Adrenal gland (tissue), 12 donors: ENCODE measurements around the gene NIFK. TPM values are rescaled to one million over a fixed set of nuclear protein-coding genes. Genes with fewer than 3 reads are reported as not detected.

Experiments
- DNase-seq, 7 donors: peaks; one replicate each; pipeline ENCODE4 v3.0.0-alpha.2; 2019 to 2020
- H3K27ac ChIP-seq, 5 donors: fragments of 200-600 bp; sonication (generic) in 4 of 5; 1 replicate in 3 of 5; 2 replicates in 2 of 5; pipeline versions ENCODE4 v1.5.1 to v1.8.0; 2016 to 2020; ENCODE audit warnings: mild to moderate bottlenecking in 1 of 5
- H3K27me3 ChIP-seq: fragments of 200-600 bp; 2 replicates; pipeline ENCODE4 v1.8.0; 2021
- H3K36me3 ChIP-seq, 2 donors: fragments of 200-600 bp; replicated peaks in 1 of 2; 1 replicate in 1 of 2; 2 replicates in 1 of 2; pipeline versions ENCODE4 v1.5.1 to v1.8.0; 2018 to 2022
- H3K4me1 ChIP-seq, 2 donors: fragments of 200-600 bp; replicated peaks in 1 of 2; 1 replicate in 1 of 2; 2 replicates in 1 of 2; pipeline versions ENCODE4 v1.5.1 to v1.8.0; 2018 to 2021
- H3K4me3 ChIP-seq, 4 donors: fragments of 200-600 bp; sonication (generic) in 3 of 4; one replicate each; pipeline ENCODE4 v1.5.1; 2016 to 2018
- H3K9me3 ChIP-seq, 3 donors: fragments of 200-600 bp; sonication (generic) in 1 of 3; replicated peaks in 1 of 3; 1 replicate in 2 of 3; 2 replicates in 1 of 3; pipeline versions ENCODE4 v1.5.1 to v1.8.0; 2016 to 2021
- POLR2A ChIP-seq, 2 donors: fragments of 450-650 bp; IDR thresholded peaks; one replicate each; pipeline ENCODE4 v1.6.1; 2017; ENCODE audit warnings: antibody characterized with exemption in 2 of 2, mild to moderate bottlenecking in 2 of 2, moderate library complexity in 1 of 2
- WGBS, 4 donors: extraction: QIAGEN DNeasy Blood & Tissue Kit in 2 of 4; methylation state at CpG; one replicate each; pipeline versions ENCODE4 v1.1.5 to v1.1.7; 2013 to 2017; 5-methylcytosine and 5-hydroxymethylcytosine counted together
- intact Hi-C, 2 donors: fragments of 100-400 bp; cut with DNase I; formaldehyde crosslinking; loops; one replicate each; pipeline versions ENCODE4 v1.14.1 to v1.15.0; 2022 to 2023
- polyA plus RNA-seq, 3 donors: library from polyadenylated mRNA; stranded (reverse); fragments of 200-250 nt in 2 of 3; fragments of 350-450 nt in 1 of 3; fragmentation: Illumina TruSeq in 1 of 3; extraction: RNeasy Lipid Tissue Mini Kit (QIAGEN cat#74804) in 1 of 3; gene quantifications; one replicate each; pipeline ENCODE4 v1.2.3, GENCODE V29; 2013 to 2014
- total RNA-seq, 9 donors: library from RNA; depleted of rRNA in 4 of 9; stranded (reverse); fragments of >200 nt in 4 of 9; fragments of 120-200 nt in 1 of 9; fragmentation: NEBNext Ultra II Directional in 1 of 9; extraction: Animal tissue kit (Norgen Biotek cat#: 25700) in 1 of 9; gene quantifications; one replicate each; pipeline versions ENCODE4 v1.1.0 to v1.2.4, GENCODE V29; 2013 to 2023
- TF ChIP-seq, protein P1 (sequence below), 6 experiments: fragments of 450-650 bp in 4 of 6; fragments of 200-600 bp in 2 of 6; sonication (generic) in 1 of 6; IDR thresholded peaks; 1 replicate in 5 of 6; 2 replicates in 1 of 6; pipeline versions ENCODE4 v1.5.1 to v1.8.0; 2016 to 2021; ENCODE audit warnings: antibody characterized with exemption in 6 of 6, mild to moderate bottlenecking in 2 of 6, moderate library complexity in 1 of 6
- donor health status: healthy with polysubstance abuse.
- donor health status: Bipolar disorder and iron deficiency.
- donor health status: DM: yes; HTN: yes; CAD: no.
- donor health status: DM: no; HTN: no; CAD: no.
- donor health status: DM: no; HTN: no; CAD: no.
- donor health status: DM: yes; HTN: yes; CAD: no.

NIFK gene
- total and polyA plus RNA-seq, 12 donors: 13.2 to 134 (median 39.9) TPM

- Histone ChIP-seq H3K27me3 (no peaks in the 10 kb centered on the region), H3K4me3 (peak within 1 kb of the TSS; percentile 36 to 96 (median 75)), H3K36me3 (peaks cover 0 to 9% of the 10 kb centered on the region in 2 donors), H3K4me1 (peaks cover 12 to 16% of the 10 kb centered on the region in 2 donors), H3K27ac (peak within 1 kb of the TSS in 4 of 5 donors; percentile 44 to 83 (median 56)), H3K9me3 (no peaks in the 10 kb centered on the region)
- peak; percentile 20 to 47 for TF ChIP-seq POLR2A (IDR thresholded peaks at IDR 0.05)
- TF ChIP-seq, protein P1, sequence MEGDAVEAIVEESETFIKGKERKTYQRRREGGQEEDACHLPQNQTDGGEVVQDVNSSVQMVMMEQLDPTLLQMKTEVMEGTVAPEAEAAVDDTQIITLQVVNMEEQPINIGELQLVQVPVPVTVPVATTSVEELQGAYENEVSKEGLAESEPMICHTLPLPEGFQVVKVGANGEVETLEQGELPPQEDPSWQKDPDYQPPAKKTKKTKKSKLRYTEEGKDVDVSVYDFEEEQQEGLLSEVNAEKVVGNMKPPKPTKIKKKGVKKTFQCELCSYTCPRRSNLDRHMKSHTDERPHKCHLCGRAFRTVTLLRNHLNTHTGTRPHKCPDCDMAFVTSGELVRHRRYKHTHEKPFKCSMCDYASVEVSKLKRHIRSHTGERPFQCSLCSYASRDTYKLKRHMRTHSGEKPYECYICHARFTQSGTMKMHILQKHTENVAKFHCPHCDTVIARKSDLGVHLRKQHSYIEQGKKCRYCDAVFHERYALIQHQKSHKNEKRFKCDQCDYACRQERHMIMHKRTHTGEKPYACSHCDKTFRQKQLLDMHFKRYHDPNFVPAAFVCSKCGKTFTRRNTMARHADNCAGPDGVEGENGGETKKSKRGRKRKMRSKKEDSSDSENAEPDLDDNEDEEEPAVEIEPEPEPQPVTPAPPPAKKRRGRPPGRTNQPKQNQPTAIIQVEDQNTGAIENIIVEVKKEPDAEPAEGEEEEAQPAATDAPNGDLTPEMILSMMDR (IDR thresholded peaks at IDR 0.05): peak in 1 of 6 experiments; percentile 14
- WGBS, 4 donors: 0% methylated on average over 27 to 67 of the region's 67 CpGs
- intact Hi-C loops: no loop called here
- DNase-seq: peak; percentile 97 to 99 (median 98)
Observed at GRCh38 chr2:121755237-121756111, 18.8 kb upstream of the NIFK start, which contains the start of gene TSN. TSN (plus strand) TSS chr2:121755651; CDS start chr2:121755780, 129 bp downstream.

GRCh38 chr2:121754851-121755236 is 18.2 kb upstream of the NIFK start:
- H3K4me3 ChIP-seq: peak overlapping the region in 3 of 4 donors; percentile 34 to 96 (median 60)
- H3K27me3 ChIP-seq: no peaks in the 10 kb centered on the region
- intact Hi-C loops: no loop called here
- no peak for DNase-seq
- no peak overlapping the region for H3K27ac ChIP-seq
- TF ChIP-seq POLR2A (IDR thresholded peaks at IDR 0.05): no peak
- TF ChIP-seq, protein P1 (IDR thresholded peaks at IDR 0.05): no peak
- no peaks in the 10 kb centered on the region for H3K9me3 ChIP-seq
- peaks cover 12 to 16% of the 10 kb centered on the region in 2 donors for H3K4me1 ChIP-seq
- 1% methylated on average over 8 of the region's 8 CpGs for WGBS, 4 donors
- H3K36me3 ChIP-seq: peaks cover 0 to 3% of the 10 kb centered on the region in 2 donors

DNA sequence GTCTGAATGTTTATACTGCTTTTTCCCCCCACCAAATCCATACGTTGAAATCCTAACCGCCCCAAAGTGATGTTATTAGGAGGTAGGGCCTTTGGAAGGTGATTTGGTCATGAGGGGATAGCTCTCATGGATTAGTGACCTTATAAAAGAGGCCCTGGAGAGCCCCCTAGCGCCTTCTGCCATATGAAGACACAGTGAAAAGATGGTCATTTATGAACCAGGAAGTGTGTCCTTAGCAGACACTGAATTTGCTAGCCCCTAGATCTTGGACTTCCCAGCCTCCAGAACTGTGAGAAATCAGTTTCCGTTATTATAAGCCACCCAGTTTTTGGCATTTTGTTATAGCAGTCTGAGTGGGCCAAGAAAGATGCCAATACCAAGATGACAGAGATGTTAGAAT is 11.5 kb upstream of the NIFK start:
- no peaks in the 10 kb centered on the region for H3K4me1 ChIP-seq
- WGBS, 4 donors: 49 to 65% (median 61%) methylated on average over 4 of the region's 4 CpGs
- H3K36me3 ChIP-seq: no peaks in the 10 kb centered on the region
- no peaks in the 10 kb centered on the region for H3K9me3 ChIP-seq
- no peak overlapping the region for H3K27ac ChIP-seq
- intact Hi-C loops: no loop called here
- TF ChIP-seq POLR2A (IDR thresholded peaks at IDR 0.05): no peak
- TF ChIP-seq, protein P1 (IDR thresholded peaks at IDR 0.05): peak in 1 of 6 experiments; percentile 19
- peak in 2 of 7 donors; percentile 38 to 40 for DNase-seq
- no peak overlapping the region for H3K4me3 ChIP-seq
- H3K27me3 ChIP-seq: no peaks in the 10 kb centered on the region

DNA sequence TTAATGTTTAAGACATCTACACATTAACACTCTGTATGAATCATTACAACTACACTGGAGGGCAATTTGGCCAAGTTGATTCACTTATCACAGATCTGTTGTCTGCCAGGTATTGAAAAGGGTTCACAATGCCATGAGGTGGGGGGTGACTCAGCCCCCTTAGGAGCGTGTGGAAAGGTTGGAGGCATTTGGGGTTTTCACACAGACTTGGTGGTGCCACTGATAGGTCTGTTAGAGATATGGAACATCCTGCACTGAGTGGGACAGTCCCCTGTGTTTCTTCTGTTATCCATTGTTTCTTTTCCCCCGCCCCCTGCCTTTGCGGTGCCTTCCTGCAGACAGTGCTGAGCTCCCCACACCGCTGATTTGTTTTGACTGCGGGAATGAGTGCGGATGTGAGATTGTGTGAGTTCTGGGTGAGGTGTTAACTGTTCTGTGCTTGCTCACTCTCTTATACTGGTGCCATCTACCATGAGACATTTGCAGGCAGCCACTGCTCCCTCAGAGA is 9.4 kb upstream of the NIFK start:
- intact Hi-C loops: no loop called here
- no peaks in the 10 kb centered on the region for H3K4me1 ChIP-seq

More for the DNA sequence above, 9.4 kb upstream of the NIFK start:
- no peaks in the 10 kb centered on the region for H3K36me3 ChIP-seq
- 53 to 68% (median 66%) methylated on average over 6 of the region's 6 CpGs for WGBS, 4 donors
- no peak overlapping the region for H3K4me3 ChIP-seq
- DNase-seq: no peak
- no peaks in the 10 kb centered on the region for H3K27me3 ChIP-seq
- no peaks in the 10 kb centered on the region for H3K9me3 ChIP-seq
- H3K27ac ChIP-seq: no peak overlapping the region
- TF ChIP-seq, protein P1 (IDR thresholded peaks at IDR 0.05): no peak
- TF ChIP-seq POLR2A (IDR thresholded peaks at IDR 0.05): no peak
